ENCODE data around the gene PLD3. TPM values are rescaled to one million over a fixed set of nuclear protein-coding genes. Genes with fewer than 3 reads are reported as not detected.
A peak's percentile ranks its signal among the peaks of the same experiment; 100 is the strongest.

The PLD3 gene
- 201 TPM for polyA plus RNA-seq (ENCODE audit: insufficient read length)
- long read RNA-seq, donor 1, transcript PLD3-213 (3 exons, 750 nt): minor isoform, 12 of 271 reads
- long read RNA-seq, donor 1, transcript PLD3-207 (13 exons, 2,140 nt): major isoform, 17 of 271 reads
- long read RNA-seq, donor 1, partial matches to known transcripts: 215 of 271 reads
- long read RNA-seq, donor 1, other reads (novel, unspliced or antisense): 18 of 271 reads
- long read RNA-seq, donor 2, transcript PLD3-207 (13 exons, 2,140 nt): major isoform, 12 of 98 reads
- long read RNA-seq, donor 2, transcript PLD3-213 (3 exons, 750 nt): minor isoform, 6 of 98 reads
- long read RNA-seq, donor 2, partial matches to known transcripts: 70 of 98 reads
- long read RNA-seq, donor 2, other reads (novel, unspliced or antisense): 7 of 98 reads
- long read RNA-seq, donor 3, transcript PLD3-213 (3 exons, 750 nt): major isoform, 14 of 58 reads
- long read RNA-seq, donor 3, partial matches to known transcripts: 37 of 58 reads
- long read RNA-seq, donor 3, other reads (novel, unspliced or antisense): 5 of 58 reads
- long read RNA-seq, donor 4, partial matches to known transcripts: 11 of 12 reads
- long read RNA-seq, donor 4, other reads (novel, unspliced or antisense): 0 of 12 reads
- long read RNA-seq, donor 5, transcript PLD3-207 (13 exons, 2,140 nt): major isoform, 13 of 145 reads
- long read RNA-seq, donor 5, transcript PLD3-213 (3 exons, 750 nt): minor isoform, 10 of 145 reads
- long read RNA-seq, donor 5, partial matches to known transcripts: 94 of 145 reads
- long read RNA-seq, donor 5, other reads (novel, unspliced or antisense): 24 of 145 reads
- long read RNA-seq, donor 6, transcript PLD3-207 (13 exons, 2,140 nt): minor isoform, 6 of 176 reads
- long read RNA-seq, donor 6, transcript PLD3-213 (3 exons, 750 nt): major isoform, 11 of 176 reads
- long read RNA-seq, donor 6, partial matches to known transcripts: 148 of 176 reads
- long read RNA-seq, donor 6, other reads (novel, unspliced or antisense): 5 of 176 reads
- long read RNA-seq, donor 7, transcript PLD3-207 (13 exons, 2,140 nt): minor isoform, 10 of 156 reads
- long read RNA-seq, donor 7, transcript PLD3-213 (3 exons, 750 nt): major isoform, 13 of 156 reads
- long read RNA-seq, donor 7, partial matches to known transcripts: 108 of 156 reads
- long read RNA-seq, donor 7, other reads (novel, unspliced or antisense): 21 of 156 reads
- long read RNA-seq, donor 8, transcript PLD3-207 (13 exons, 2,140 nt): major isoform, 5 of 33 reads
- long read RNA-seq, donor 8, partial matches to known transcripts: 22 of 33 reads
- long read RNA-seq, donor 8, other reads (novel, unspliced or antisense): 0 of 33 reads

DNA sequence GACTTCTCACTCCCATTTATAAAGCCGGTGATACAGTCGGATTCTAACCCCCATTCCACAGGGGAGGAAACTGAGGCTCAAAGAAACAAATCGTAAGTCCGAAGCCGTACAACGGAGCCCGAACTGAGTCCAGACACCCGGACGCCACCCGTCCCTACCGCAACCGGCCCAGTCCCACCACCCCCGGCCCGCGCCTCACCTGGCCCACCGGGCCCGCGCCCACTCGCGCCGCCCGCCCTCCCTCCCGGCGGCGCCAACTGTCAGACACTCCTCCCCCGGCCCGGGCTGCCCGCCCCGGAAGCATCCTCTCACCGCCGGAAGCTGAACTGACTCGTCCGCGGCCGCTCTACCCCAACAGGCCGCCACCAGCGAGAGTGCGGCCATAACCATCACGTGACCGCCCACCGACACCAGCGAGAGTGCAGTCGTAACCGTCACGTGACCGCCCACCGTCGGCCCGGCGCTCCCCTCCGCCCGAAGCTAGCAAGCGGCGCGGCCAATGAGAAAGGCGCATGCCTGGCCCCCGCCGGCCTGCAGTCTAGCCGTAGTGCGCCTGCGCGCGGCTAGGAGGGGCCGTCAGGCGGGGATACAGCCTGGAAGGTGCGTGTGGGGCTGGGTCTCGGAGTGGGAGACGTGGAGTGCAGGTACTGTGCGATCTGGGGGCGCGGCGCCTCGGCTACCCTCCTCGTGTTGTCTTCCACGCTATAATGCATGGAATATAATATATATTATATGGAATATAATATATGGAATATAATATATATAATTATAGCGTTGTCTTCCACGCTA is at the start of gene PLD3, which contains the start of gene C19orf47:
Gene PLD3, plus strand, starts transcription at position 571 of the 789 bp plus-strand sequence. CDS start 17,789 bp downstream, outside the sequence.
Gene C19orf47, minus strand, starts transcription at position 273 of the 789 bp plus-strand sequence. CDS start 6,540 bp downstream, outside the sequence.
- peak; percentile 98 for DNase-seq

- no peak for DNase-seq
Measured at GRCh38 chr19:40300668-40301067, 47.8 kb upstream of the PLD3 start.

GRCh38 chr19:40302224-40303011 is 46.1 kb upstream of the PLD3 start:
- no peak for DNase-seq

GRCh38 chr19:40303765-40304164 is 44.7 kb upstream of the PLD3 start:
- DNase-seq: no peak

DNA sequence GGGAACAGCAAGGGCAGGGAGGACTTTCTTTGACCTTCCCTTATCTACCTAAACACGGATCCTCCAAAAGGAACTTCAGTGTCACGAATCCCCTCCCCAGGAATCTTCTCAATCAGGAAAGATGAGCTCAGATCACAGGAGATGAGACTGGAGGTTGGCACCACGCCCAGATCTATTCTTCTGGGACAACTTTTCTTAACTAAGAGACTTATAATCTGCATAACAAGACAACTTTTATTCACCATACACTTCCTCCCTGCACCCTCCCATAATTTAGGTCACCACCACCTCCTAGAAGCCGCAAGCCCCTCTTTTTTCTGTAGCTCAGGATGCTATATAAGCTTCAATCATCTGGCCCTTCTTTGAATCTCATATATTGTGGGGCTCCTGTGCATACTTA is 44.2 kb upstream of the PLD3 start:
- no peak for DNase-seq

DNA sequence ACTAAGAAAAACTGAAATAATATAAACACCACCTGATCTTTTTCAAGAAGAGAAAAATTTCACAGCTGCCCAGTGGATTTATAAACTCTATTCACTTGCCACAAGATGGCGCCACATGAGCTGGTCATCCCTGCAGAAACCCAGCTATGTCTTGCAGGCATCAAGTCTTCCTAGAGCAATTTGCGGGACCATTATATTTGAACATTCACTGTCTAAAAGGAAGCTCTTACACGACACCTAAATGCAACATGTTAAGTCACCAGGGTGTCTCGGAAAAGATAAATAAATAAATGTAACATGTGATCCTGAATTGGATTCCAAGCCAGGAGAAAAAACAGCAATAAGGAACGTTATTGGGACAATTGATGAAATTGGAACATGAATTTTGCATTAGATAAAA is 43.1 kb upstream of the PLD3 start:
- peak; percentile 88 for DNase-seq

DNA sequence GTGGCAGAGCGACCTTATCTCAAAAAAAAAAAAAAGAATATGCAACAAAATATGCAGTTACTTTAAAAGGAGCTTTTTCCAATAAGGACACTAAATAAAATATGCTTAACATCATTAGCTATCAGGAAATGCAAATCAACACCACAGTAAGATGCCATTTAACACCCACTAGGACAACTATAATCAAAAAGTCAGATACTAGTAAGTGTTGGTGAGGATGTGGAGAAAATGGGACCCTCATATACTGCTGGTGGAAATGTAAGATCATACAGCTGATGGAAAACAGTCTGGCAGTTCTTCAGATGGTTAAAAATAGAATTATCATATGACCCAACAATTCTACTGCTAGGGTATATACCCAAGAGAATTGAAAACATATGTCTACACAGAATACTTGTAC is 38.8 kb upstream of the PLD3 start:
- no peak for DNase-seq

DNA sequence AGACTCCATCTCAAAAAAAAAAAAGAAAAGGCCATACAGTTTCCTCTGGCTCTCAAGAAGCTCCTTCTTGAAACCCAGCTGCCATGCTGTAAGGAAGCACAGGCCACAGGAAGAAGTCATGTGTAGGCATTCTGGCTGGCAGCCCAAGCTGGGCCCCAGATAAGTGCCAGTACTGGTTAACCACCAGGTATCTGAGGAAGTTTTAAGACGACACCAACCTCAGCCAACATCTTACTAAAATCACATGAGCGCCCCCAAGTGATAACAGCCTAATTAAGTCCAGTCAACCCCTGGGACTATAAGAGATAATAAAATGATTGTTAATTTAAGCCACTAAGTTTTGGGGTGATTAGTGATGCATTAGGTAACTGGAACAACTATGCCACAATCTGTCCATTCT is 36.0 kb upstream of the PLD3 start:
- DNase-seq: no peak

- DNase-seq: no peak
Measured at GRCh38 chr19:40313229-40313983, 35.1 kb upstream of the PLD3 start.

GRCh38 chr19:40314656-40315055 is 33.8 kb upstream of the PLD3 start:
- DNase-seq: no peak

- DNase-seq: no peak
Measured at GRCh38 chr19:40315812-40316470, 32.6 kb upstream of the PLD3 start.

DNA sequence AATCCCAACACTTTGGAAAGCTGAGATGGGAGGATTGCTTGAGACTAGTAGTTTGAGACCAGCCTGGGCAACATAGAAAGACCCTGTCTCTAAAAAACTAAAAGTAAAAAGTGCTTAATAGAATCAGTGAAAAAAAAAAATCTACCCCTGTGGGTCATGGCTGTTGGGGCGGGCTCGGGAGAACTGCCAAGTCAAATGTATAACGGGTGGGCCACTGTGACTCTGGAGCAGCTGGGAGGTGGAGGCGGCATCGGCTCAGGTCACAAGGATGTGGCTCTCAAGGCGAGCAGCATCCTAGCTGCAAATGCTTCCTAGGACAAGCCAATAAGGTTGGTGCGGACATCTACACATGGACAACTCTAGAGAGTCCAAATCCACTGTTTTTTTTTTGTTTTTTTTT is 31.2 kb upstream of the PLD3 start:
- no peak for DNase-seq

DNA sequence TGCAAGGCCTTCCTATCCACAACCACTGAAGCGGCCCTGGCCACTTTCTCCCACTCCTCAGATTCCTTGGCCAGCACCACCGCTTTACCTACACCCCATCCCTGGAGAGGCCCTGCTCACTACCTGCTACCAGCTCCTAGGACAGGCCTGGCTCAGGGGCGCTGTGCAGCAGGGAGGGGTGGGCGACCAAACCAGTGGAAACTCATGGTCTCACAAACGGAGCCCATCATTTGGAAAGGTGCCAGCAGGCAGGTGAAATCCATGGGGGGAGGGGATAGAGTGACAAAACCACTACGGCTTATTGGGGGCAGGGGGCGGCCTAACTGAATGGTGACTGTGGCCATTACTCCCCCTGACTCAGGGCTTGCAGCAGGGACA is 27.9 kb upstream of the PLD3 start:
- DNase-seq: no peak

DNA sequence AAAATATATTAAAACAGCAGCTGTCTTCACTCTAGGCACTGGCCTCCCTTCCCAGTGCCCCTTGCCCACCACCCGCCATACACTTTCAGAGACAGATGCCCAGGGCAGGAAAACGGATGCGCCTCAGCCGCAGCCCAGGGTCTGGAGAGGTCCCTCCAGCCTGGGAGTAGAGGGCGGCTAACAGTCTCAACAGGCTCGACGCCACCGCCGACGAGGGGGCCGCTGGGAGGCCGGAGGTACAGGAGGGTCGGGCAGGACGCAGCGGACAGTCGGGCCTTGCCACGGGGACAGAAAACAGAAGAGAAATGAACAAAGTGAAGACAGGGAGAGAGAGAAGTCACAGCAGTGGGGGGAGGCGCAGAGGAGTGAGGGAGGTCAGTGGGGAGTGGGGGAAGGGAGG is 27.4 kb upstream of the PLD3 start:
- DNase-seq: no peak

GRCh38 chr19:40321566-40322270 is 26.8 kb upstream of the PLD3 start:
- DNase-seq: no peak

DNA sequence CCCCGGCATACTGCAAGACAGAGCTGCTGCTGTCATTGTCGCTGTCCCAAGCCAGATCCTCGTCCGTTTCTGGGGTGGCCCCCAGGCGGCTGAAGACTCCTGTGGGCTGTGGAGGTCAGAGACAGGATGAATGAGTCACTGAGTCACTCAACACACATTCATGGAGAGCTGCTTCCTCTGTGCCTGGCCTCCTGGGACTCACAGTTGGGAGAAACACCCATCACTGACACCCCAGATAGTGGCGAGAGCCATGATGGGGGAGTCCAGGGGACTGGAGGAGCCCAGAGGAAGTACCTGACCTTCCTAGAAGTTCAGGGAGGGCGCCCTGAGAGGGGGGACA is 26.3 kb upstream of the PLD3 start:
- DNase-seq: no peak

DNA sequence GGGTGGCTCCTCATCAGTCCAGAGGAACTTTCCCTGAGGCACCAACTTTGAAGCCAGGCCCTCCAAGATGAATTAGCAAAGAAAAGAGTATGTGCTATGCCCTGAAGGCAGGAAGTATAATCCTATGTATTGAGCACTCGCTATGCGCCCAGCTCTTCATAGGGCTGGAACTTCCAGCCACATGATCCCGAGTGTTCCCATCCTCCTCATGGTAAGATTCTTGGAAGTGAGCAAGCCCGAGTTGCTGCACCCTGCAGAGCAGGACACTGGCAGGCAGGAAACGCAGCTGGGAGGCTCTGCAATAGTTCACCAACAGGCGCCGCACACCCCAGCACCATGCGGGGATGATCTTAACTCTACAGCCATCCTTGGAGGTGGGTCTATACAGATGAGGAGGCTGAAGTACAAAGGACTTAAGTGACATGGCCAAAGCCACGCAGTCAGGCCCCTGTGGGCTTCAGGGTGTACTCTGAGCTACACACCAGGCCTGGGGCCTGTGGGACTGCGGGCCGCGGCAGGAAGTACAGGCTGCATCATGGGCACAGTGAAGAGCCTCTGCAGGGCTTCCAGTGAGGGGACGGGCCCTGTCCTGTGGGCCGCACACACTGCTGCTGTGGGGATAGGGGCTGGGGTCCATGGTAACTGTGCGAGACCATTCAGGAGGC is 25.4 kb upstream of the PLD3 start:
- no peak for DNase-seq

DNA sequence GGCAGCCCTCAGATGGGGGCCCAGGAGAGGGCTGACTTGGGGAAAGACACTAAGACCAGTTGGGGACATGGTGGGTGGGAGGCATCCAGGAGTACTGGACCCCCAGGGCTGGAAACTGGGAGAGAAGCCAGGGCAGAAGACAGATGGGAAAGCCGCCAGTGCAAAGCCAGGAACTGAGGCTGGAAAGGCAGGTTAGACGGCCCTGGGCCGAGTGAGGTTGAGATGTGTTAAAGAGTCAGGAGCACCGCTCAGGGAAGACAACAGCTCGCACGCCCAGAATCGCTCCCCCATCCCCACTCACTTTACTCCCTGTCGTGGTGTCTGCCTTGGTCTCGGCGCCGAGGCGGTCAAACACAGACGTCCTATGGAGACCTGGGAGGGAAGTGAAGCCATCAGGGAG is 24.8 kb upstream of the PLD3 start:
- DNase-seq: no peak

Data from left kidney (tissue), 8 donors.